OCI-LY7 (cell line): ENCODE measurements around the gene DDAH2. TPM values are rescaled to one million over a fixed set of nuclear protein-coding genes. Genes with fewer than 3 reads are reported as not detected.

Experiments used
- BruUV-seq: library from RNA; stranded (reverse); fragments of 400-500 nt; replicated peaks from 2 replicates; lab custom pipeline; 2021; lab: Mats Ljungman, UMichigan
- CTCF ChIA-PET: fragments of 300-600 bp; sonication (Branson Sonifier 250); formaldehyde crosslinking; loops from one replicate; lab custom pipeline; 2022; ENCODE audit warnings: antibody characterized with exemption; ENCODE audit not compliant: unreplicated experiment; lab: Charles Lee
- POLR2A ChIA-PET: fragments of 300-600 bp; sonication (Branson Sonifier 250); formaldehyde crosslinking; loops from one replicate; lab custom pipeline; 2022; ENCODE audit warnings: antibody characterized with exemption; lab: Charles Lee
- DNase-seq: peaks from one replicate; pipeline ENCODE4 v3.0.0-alpha.2; 2015; ENCODE audit warnings: low spot score
- H2AFZ ChIP-seq: fragments of 200-600 bp; sonication (generic), shearing (Covaris generic); 2 replicates; pipeline ENCODE4 v1.6.1; 2014; ENCODE audit warnings: mild to moderate bottlenecking, antibody characterized with exemption, low read length, moderate library complexity
- H3K27ac ChIP-seq: fragments of 200-600 bp; sonication (generic); 2 replicates; pipeline ENCODE4 v1.5.1; 2014; ENCODE audit warnings: mixed run types, low read depth, mild to moderate bottlenecking, moderate library complexity, low read length, inconsistent platforms; ENCODE audit not compliant: poor library complexity, severe bottlenecking
- H3K36me3 ChIP-seq: fragments of 200-600 bp; sonication (generic); 2 replicates; pipeline ENCODE4 v1.6.1; 2014; ENCODE audit warnings: mild to moderate bottlenecking, antibody characterized with exemption, low read length, moderate library complexity, mixed read lengths; ENCODE audit not compliant: insufficient read depth
- H3K4me1 ChIP-seq: fragments of 200-600 bp; sonication (generic); 2 replicates; pipeline ENCODE4 v1.5.1; 2014; ENCODE audit warnings: mild to moderate bottlenecking, low read length; ENCODE audit not compliant: insufficient read depth, poor library complexity, severe bottlenecking
- H3K4me2 ChIP-seq: fragments of 200-600 bp; sonication (generic); 2 replicates; pipeline ENCODE4 v1.6.1; 2014; ENCODE audit warnings: mild to moderate bottlenecking, low read length
- H3K4me3 ChIP-seq: fragments of 200-600 bp; sonication (generic); 2 replicates; pipeline ENCODE4 v1.5.1; 2014; ENCODE audit warnings: mild to moderate bottlenecking, low read depth, low read length; ENCODE audit not compliant: poor library complexity, severe bottlenecking
- H3K79me2 ChIP-seq: fragments of 200-600 bp; sonication (generic); 2 replicates; pipeline ENCODE4 v1.6.1; 2016; ENCODE audit warnings: low read depth, mild to moderate bottlenecking, low read length, moderate library complexity, mixed read lengths; ENCODE audit not compliant: insufficient read depth
- H3K9me2 ChIP-seq: fragments of 200-600 bp; sonication (generic); 2 replicates; pipeline ENCODE4 v1.6.1; 2016; ENCODE audit warnings: mild to moderate bottlenecking, low read length, mixed read lengths; ENCODE audit not compliant: insufficient read depth
- H3K9me3 ChIP-seq: fragments of 200-600 bp; sonication (generic); 2 replicates; pipeline ENCODE4 v1.6.1; 2014; ENCODE audit warnings: mild to moderate bottlenecking, mixed run types, low read length, mixed read lengths
- H4K20me1 ChIP-seq: fragments of 200-600 bp; sonication (generic); 2 replicates; pipeline ENCODE4 v1.6.1; 2014; ENCODE audit warnings: mild to moderate bottlenecking, antibody characterized with exemption, low read length, moderate library complexity, mixed read lengths; ENCODE audit not compliant: insufficient read depth
- CTCF ChIP-seq: fragments of 200-600 bp; sonication (generic); conservative IDR thresholded peaks from 2 replicates; pipeline ENCODE4 v1.5.1; 2014; ENCODE audit warnings: mild to moderate bottlenecking, antibody characterized with exemption, low read length, moderate library complexity, mixed read lengths
- EZH2phosphoT487 ChIP-seq: fragments of 200-600 bp; sonication (generic); IDR thresholded peaks from 2 replicates; pipeline ENCODE4 v1.6.1; 2018; ENCODE audit warnings: low read depth, borderline replicate concordance, mild to moderate bottlenecking, mixed run types, antibody characterized with exemption, low read length, moderate library complexity, mixed read lengths
- intact Hi-C: fragments of 100-400 bp; cut with micrococcal nuclease; formaldehyde crosslinking; loops from one replicate; pipeline ENCODE4 v1.10.0; 2022; ENCODE audit not compliant: unreplicated experiment
- total RNA-seq, 2 experiments: library from RNA; depleted of rRNA in 1 of 2; stranded (reverse); fragments of >200 nt in 1 of 2; shearing (Covaris generic) in 1 of 2; gene quantifications; 2 replicates each; pipeline ENCODE4 v1.2.3, GENCODE V29; 2014 to 2022

The DDAH2 gene
- total RNA-seq, 2 experiments from 2014 or later = 14.0 to 20.4 TPM

- peaks cover 54% of the 10 kb centered on the region for H3K4me1 ChIP-seq
- BruUV-seq = no TSS peak
- ChIA-PET CTCF (interaction anchor here (1.8 kb wide), 1 partner anchor 9 kb away, joined by 5 read pairs; no protein-coding TSS in a partner anchor), POLR2A (interaction anchor here (1.1 to 2.2 kb wide), 2 partner anchors 10 to 101 kb away, joined by 3 to 19 read pairs; partner anchors contain the start of gene MSH5)
- H3K27ac ChIP-seq = peak overlapping the region; percentile 2
- TF ChIP-seq CTCF (0 out of 2 replicates have a peak, but pooled peaks have one; percentile 25), EZH2phosphoT487 (no peak)
- H3K4me2 ChIP-seq = peak overlapping the region; percentile 83
- intact Hi-C loops = loop anchor here (1.0 kb wide), 3 partner anchors 9 to 101 kb away; no protein-coding TSS in a partner anchor
- peak overlapping the region; percentile 66 for H3K4me3 ChIP-seq
- DNase-seq = peak; percentile 85
- H4K20me1 ChIP-seq = 0 out of 2 replicates have a peak, but pooled peaks cover 8% of the 10 kb centered on the region
- peaks cover 10% of the 10 kb centered on the region; the same call in 1 of the 2 replicates for H3K79me2 ChIP-seq
- no peaks in the 10 kb centered on the region for H3K9me3 ChIP-seq
- H3K9me2 ChIP-seq = no peaks in the 10 kb centered on the region
- H2AFZ ChIP-seq = no peak overlapping the region
- peaks cover 67% of the 10 kb centered on the region for H3K36me3 ChIP-seq
Measured at GRCh38 chr6:31729515-31729978, 448 bp upstream of the DDAH2 start.

GRCh38 chr6:31727717-31728671 lies 1.1 kb downstream of the DDAH2 start:
- BruUV-seq = no TSS peak
- TF ChIP-seq CTCF (no peak), EZH2phosphoT487 (no peak)

More at GRCh38 chr6:31727717-31728671, 1.1 kb downstream of the DDAH2 start:
- peaks cover 41% of the 10 kb centered on the region for H3K4me1 ChIP-seq
- H3K79me2 ChIP-seq = no peaks in the 10 kb centered on the region
- ChIA-PET CTCF (interaction anchor here (1.0 kb wide), 1 partner anchor 104 kb away, joined by 3 read pairs; no protein-coding TSS in a partner anchor), POLR2A (interaction anchor here (0.5 to 1.5 kb wide), 8 partner anchors 8 to 178 kb away, joined by 3 to 13 read pairs (median 4); partner anchors contain the start of genes ABHD16A, CLIC1 and HSPA1B)
- peak; percentile 90 for DNase-seq
- peak overlapping the region; percentile 60 for H3K27ac ChIP-seq
- no peaks in the 10 kb centered on the region for H3K9me2 ChIP-seq
- intact Hi-C loops = loop anchor here (2.0 kb wide), 2 partner anchors 25 to 47 kb away; partner anchors contain the start of genes ABHD16A and LY6G5C
- peaks cover 52% of the 10 kb centered on the region for H3K36me3 ChIP-seq
- peak overlapping the region; percentile 64 for H3K4me2 ChIP-seq
- no peaks in the 10 kb centered on the region for H3K9me3 ChIP-seq
- peak overlapping the region; percentile 7 for H3K4me3 ChIP-seq
- no peak overlapping the region for H2AFZ ChIP-seq
- no peaks in the 10 kb centered on the region for H4K20me1 ChIP-seq
